DMS53 (cell line): Measurements from ENCODE around the gene GAS1.

Source experiments
- DNase-seq: peaks from one replicate; lab custom pipeline; 2025; lab: John Stamatoyannopoulos, UW

Gene GAS1

GRCh38 chr9:86965636-86966395, 18.5 kb upstream of the GAS1 start:
- no peak for DNase-seq

DNA sequence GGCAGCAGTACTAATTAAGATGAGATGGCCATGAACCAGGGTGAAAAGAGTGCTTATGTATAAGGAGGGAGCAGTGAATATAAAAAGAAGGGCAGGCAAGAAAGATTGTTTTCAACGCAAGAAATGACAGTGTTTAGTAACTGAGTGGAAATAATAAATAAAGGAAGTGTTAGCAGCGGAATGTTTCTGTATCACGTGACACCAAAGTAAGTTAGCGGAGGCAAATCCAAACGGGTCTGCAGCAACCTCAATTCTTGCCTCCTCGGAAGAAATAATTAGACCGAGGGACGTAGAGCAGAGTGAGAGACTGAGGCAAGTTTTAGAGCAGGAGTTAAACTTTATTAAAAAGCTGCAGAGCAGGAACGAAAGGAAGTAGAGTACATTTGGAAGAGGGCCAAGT, 15.4 kb upstream of the GAS1 start:
- no peak for DNase-seq

DNA sequence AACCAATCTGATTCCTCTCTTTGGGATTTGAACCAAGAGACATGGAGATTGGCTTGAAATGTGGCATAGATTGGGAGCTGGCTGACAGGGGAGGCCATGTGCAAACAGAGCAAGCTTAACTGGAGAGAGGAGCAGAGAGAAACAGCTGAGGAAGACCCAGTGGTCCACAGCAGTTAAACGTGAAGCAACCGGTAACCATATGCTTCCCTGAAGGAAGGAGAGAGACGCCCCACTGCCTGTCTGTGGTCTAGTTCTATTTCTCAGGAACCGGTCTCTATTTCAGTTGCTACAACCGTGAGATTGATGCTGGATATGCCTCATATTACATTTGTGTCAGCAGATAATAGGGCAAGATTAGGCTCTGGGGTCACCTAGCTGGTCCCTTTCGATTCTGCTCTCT, 13.6 kb upstream of the GAS1 start:
- DNase-seq = no peak

GRCh38 chr9:86958203-86958602, 10.9 kb upstream of the GAS1 start:
- no peak for DNase-seq

GRCh38 chr9:86955561-86955960, 8.3 kb upstream of the GAS1 start:
- no peak for DNase-seq

GRCh38 chr9:86955042-86955441, 7.7 kb upstream of the GAS1 start:
- DNase-seq = no peak

DNA sequence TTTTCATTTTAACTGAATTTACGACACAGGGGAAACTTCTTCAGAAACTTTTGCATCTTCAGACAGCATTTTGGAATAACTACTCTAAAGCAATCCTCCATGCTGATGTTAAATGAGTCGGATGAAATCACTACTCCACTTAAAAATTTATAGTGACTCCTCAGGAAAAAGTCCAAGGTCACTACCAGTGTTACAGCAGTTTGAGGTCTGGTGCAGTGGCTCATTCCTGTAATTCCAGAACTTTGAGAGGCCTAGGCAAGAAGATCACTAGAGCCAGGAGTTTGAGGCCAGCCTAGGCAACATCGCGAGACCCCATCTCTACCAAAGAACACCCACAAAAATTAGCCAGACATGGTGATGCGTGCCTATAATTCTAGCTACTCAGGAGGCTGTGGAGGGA, 5.9 kb upstream of the GAS1 start:
- no peak for DNase-seq

- peak; percentile 42 for DNase-seq
These were observed 996 bp upstream of the GAS1 start for GRCh38 chr9:86948074-86948929.

DNA sequence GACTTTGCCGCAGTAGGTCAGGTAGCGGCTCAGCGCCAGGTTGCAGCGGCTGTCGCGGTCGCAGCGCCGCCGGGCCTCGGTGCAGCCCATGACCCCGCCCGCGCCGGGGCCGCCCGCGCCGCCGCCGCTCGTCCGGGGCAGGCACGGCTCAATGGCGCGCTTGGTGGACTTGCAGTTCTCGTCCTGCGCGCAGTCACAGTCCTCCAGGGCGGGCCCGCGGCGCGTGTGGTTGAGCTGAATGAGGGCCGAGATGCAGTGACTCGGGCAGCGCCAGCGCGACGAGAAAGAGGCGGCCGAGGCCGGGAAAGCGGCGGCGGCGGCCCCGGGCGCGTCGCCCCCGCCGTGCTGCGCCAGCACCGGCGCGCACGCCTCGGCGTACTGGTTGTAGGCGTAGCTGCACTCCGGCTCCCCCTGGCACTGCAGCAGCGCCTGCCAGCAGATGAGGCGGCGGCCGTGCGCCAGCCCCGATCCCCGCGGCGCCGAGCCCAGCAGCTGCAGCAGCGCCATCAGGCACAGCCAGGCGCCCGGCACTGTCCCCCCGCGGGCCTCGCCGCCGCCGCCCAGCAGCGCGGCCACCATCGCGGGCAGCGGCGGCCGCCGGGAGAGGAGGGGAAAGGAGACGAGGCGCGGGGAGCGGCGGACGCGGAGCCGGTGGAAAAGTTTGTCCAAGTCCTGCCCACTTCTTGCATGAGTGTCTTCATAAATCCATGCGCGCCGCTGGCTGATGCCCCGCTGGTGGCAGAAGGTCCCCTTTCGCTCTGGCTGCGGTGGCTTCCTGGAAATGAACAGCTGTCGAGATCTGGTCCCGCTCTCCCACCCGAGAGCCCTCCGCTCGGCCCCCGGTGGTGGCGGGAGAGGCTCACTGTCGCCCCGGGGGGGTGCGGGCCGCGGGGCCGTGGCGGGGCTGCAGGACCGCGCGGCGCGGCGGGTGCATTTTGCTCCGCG, 833 bp downstream of the GAS1 start:
- no peak for DNase-seq

DNA sequence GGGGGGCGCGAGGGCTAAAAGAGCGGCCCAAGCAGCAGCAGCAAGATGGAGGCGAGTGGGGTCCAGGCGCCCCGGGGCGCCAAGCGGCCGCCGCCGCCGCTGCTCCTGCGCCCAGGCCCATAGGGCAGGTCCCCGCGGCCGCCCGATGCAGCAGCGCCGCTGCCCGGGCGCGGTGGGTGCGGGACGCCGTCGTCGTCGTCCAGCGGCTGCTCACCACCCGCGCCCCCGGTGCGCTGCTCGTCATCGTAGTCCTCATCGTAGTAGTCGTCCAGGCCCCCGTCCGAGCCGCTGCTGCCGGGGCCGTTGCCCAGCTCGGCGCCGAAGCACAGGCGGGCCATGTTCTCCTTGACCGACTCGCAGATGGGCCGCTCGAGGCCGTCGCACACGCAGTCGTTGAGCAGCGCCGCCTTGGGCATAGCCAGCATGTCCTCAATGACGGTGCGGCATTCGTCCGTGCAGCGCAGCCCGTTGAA, 1.5 kb downstream of the GAS1 start:
- DNase-seq = no peak

GRCh38 chr9:86944796-86945727, 2.2 kb downstream of the GAS1 start:
- DNase-seq = no peak

- peak; percentile 64 for DNase-seq
These were observed 3.8 kb downstream of the GAS1 start for GRCh38 chr9:86943201-86944113.

DNA sequence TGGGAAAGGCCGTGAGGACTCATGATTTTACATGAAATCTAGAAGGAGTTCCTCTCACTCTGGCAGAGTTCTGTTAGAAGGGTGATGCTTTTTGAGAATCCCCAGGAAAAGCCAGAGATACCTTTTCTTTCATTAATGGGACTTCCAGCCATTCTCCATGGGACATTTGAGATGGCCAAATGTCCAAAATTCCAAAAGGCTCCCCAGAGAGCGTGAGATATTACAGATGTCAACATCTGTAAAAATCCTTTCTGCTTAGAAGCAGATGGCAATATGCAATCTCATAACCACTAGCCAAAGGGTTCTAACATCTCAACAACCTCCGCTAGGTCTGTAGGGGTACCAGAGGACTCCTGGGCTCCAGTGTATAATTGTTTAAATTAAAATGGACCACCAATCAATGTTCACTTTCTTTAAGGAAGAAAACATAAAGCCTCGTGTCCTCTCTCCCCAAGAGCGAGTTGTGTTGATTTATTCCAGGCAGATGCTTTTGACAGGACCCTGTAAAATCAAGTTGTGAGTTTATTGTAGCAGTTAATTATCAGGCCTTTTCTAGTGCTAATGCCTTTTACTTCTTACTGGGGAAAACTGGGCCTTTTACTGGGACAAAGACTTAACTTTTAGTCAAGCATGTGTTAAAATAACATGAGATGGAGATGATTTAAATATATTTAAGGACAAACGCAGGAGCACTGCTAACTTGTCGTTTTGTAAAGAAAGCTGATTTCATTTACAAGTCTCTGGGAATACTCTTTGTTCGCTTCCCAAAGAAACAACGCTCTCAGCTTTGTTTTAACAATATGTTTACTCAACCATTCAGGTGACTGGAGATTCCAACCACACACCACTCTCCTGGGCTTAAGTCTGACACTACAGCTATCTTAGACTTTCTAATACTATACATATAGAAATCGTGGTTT, 4.8 kb downstream of the GAS1 start:
- no peak for DNase-seq

DNA sequence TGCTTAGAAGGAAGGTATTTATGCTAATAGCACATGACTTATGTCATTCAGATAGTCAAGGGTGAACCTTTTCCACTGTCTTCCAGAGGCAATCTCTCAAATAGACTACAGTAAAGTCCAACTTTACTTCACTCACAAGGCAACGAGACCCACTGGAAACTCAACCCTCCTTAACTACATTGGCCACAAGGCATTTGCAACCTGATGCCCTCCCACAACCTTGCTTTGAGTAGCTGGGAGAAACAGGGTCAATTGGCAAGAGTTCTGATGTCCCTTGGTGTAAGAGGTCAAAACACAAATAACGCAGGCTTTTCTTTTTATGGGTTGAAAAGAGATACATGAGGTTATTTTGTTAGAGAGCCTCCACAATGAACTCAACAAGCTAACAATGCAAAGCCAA, 6.1 kb downstream of the GAS1 start:
- no peak for DNase-seq

DNA sequence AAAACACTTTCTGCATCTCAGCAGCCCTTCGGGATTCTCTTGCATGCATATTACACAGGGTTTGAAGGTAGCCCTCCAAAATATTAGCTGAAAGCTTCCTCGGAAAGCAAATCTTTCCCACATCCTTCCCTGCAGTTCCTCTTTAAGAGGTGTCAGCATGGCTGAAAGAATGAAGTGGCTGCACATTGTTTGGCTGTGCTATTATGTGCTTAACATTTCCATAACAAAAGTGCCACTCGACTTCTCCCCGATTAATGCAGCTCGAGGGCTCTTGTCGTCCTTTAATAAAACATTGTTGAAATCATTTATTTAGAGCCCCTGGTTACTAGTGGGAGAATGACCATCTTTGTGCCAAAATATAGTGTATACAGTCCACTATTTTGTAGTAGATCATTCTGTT, 6.5 kb downstream of the GAS1 start:
- DNase-seq = no peak

DNA sequence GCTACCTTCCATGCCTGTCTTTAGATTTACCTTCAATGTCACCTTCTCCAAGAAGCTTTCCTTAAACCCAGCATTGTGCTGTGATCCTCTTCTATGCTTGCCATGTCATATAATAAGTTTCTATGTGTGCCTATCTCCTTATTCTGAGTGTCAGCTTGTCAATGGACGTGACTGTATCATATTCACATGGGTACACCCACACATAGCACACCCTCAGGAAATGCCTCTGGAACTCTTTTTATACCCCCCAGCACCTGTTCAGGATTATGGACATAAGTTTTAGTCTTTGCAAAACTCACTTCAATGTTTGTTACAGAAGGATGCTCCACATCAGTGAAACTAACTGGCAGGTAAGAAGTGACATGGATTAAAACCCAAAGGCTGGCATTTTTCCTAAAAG, 7.4 kb downstream of the GAS1 start:
- no peak for DNase-seq

- DNase-seq = no peak
These were observed 8.0 kb downstream of the GAS1 start for GRCh38 chr9:86939321-86939720.

DNA sequence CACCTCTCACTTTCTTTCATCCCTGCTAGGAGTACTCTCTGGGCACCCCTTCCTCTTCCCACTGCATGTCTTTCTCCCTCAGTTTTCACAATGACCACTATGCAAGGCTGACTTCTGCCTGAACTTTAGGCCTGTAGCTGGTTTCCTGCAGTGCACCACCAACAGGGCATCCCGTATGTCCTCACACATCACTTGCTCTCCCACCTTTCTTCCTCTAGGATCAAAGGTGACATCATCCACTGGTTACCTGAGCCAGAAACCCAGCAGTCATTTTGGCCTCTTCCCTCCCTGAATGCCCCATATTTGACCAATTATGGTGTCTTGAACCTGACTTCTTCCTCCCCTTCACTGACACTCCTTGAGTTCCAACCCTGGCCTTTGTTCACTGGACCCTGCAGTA, 8.5 kb downstream of the GAS1 start:
- DNase-seq = no peak

DNA sequence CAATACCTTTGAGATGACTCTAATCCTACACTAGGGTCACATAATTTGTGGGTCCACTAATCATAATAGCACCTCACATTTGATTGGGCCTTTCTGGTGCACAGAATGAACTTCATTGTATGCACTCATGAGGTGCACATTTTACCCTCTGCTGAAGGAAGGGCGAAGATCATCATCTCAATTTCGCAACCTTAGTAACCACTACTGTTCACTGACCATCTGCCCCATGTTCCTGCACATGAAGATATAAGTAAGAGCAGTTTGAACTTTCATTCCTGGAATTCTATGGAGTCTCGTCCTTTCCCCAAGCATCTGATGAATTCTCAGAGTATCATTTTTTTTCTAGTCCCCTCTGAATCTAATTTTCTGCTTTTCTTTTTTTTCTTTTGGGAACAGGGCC, 21.2 kb downstream of the GAS1 start:
- DNase-seq = no peak
